WTC11 (cell line): ENCODE measurements around the gene PIGS. TPM values are rescaled to one million over a fixed set of nuclear protein-coding genes. Genes with fewer than 3 reads are reported as not detected.

Experiments used
- ATAC-seq: fragments of 200-7000 bp; cut with Tn5 transposase; 2 replicates; pipeline ENCODE4 v1.10.0; 2021; ENCODE audit warnings: mild to moderate bottlenecking, moderate library complexity
- CTCF ChIA-PET: fragments of 300-600 bp; sonication (Branson Sonifier 250); formaldehyde crosslinking; loops from one replicate; lab custom pipeline; 2021; ENCODE audit warnings: antibody characterized with exemption; lab: Charles Lee
- POLR2A ChIA-PET: fragments of 350-600 bp; sonication (Branson Sonifier 250); formaldehyde crosslinking; loops from one replicate; lab custom pipeline; 2021; ENCODE audit warnings: antibody characterized with exemption; lab: Charles Lee
- DNase-seq: peaks from one replicate; pipeline ENCODE4 v3.0.0; 2021; ENCODE audit warnings: low spot score
- H3K27ac Mint-ChIP-seq: 2 replicates; pipeline ENCODE4 v1.8.0; 2021; ENCODE audit warnings: mixed read lengths
- H3K27me3 Mint-ChIP-seq: 2 replicates; pipeline ENCODE4 v1.8.0; 2021; ENCODE audit warnings: low read depth, mild to moderate bottlenecking, moderate library complexity, mixed read lengths
- H3K36me3 Mint-ChIP-seq: 2 replicates; pipeline ENCODE4 v1.8.0; 2021; ENCODE audit warnings: mixed read lengths
- H3K4me1 Mint-ChIP-seq: 2 replicates; pipeline ENCODE4 v1.8.0; 2022; ENCODE audit warnings: mixed read lengths
- H3K4me3 Mint-ChIP-seq: 2 replicates; pipeline ENCODE4 v1.8.0; 2021; ENCODE audit warnings: mild to moderate bottlenecking, moderate library complexity, mixed read lengths
- H3K9me3 Mint-ChIP-seq: 2 replicates; pipeline ENCODE4 v1.8.0; 2021; ENCODE audit warnings: mixed read lengths
- FOXP1 ChIP-seq: sonication (generic); formaldehyde crosslinking; IDR thresholded peaks from 2 replicates; pipeline ENCODE4 v1.8.0; 2022; ENCODE audit warnings: missing genetic modification reagents, mild to moderate bottlenecking, moderate library complexity, borderline replicate concordance
- GTF2I ChIP-seq: fragments of 250-450 bp; sonication (Bioruptor Pico); conservative IDR thresholded peaks from 2 replicates; pipeline ENCODE4 v1.4.0; 2021; ENCODE audit warnings: mild to moderate bottlenecking
- JAZF1 ChIP-seq: fragments of 250-450 bp; sonication (Bioruptor Pico); IDR thresholded peaks from 2 replicates; pipeline ENCODE4 v1.9.0; 2021; ENCODE audit warnings: moderate library complexity, mild to moderate bottlenecking, inconsistent platforms
- MXD4 ChIP-seq: fragments of 250-450 bp; sonication (Bioruptor Pico); IDR thresholded peaks from 2 replicates; pipeline ENCODE4 v1.8.0; 2021; ENCODE audit warnings: mild to moderate bottlenecking, moderate library complexity, borderline replicate concordance
- SMAD3 ChIP-seq: sonication (generic); formaldehyde crosslinking; IDR thresholded peaks from 2 replicates; pipeline ENCODE4 v1.8.0; 2022; ENCODE audit warnings: missing genetic modification reagents, mild to moderate bottlenecking, borderline replicate concordance
- TP53 ChIP-seq: sonication (generic); formaldehyde crosslinking; IDR thresholded peaks from 2 replicates; pipeline ENCODE4 v1.8.1; 2023; ENCODE audit warnings: mild to moderate bottlenecking, missing genetic modification reagents
- ZNF232 ChIP-seq: sonication (generic); formaldehyde crosslinking; IDR thresholded peaks from 2 replicates; pipeline ENCODE4 v1.8.0; 2022; ENCODE audit warnings: mild to moderate bottlenecking, missing genetic modification reagents
- ZNF263 ChIP-seq: sonication (generic); formaldehyde crosslinking; IDR thresholded peaks from 2 replicates; pipeline ENCODE4 v1.8.1; 2022; ENCODE audit warnings: low read depth, mild to moderate bottlenecking, moderate library complexity, missing genetic modification reagents
- total RNA-seq: library from RNA; stranded (reverse); gene quantifications from 3 replicates; pipeline ENCODE4 v1.2.3, GENCODE V29; 2021
- TF ChIP-seq, protein P1 (sequence below): sonication (generic); formaldehyde crosslinking; IDR thresholded peaks from 2 replicates; pipeline ENCODE4 v1.8.1; 2022; ENCODE audit warnings: mild to moderate bottlenecking, moderate library complexity, missing genetic modification reagents
- TF ChIP-seq, protein P2 (sequence below): sonication (generic); formaldehyde crosslinking; IDR thresholded peaks from 2 replicates; pipeline ENCODE4 v1.8.1; 2023; ENCODE audit warnings: mild to moderate bottlenecking, missing genetic modification reagents, borderline replicate concordance
- TF ChIP-seq, protein P3 (sequence below): fragments of 250-450 bp; sonication (Bioruptor Pico); IDR thresholded peaks from 2 replicates; pipeline ENCODE4 v1.8.0; 2021; ENCODE audit warnings: mild to moderate bottlenecking
- TF ChIP-seq, protein P4 (sequence below): sonication (generic); formaldehyde crosslinking; IDR thresholded peaks from 2 replicates; pipeline ENCODE4 v1.8.0; 2022; ENCODE audit warnings: mild to moderate bottlenecking, missing genetic modification reagents
- TF ChIP-seq, protein P5 (sequence below): sonication (generic); formaldehyde crosslinking; conservative IDR thresholded peaks from 2 replicates; pipeline ENCODE4 v1.8.1; 2023; ENCODE audit warnings: mild to moderate bottlenecking, low read depth, missing genetic modification reagents, moderate library complexity
- TF ChIP-seq, protein P6 (sequence below): fragments of 250-450 bp; sonication (Bioruptor Pico); IDR thresholded peaks from 2 replicates; pipeline ENCODE4 v1.9.0; 2021; ENCODE audit warnings: mild to moderate bottlenecking

The PIGS gene
- total RNA-seq, 1 experiment from 2014 or later, result 50.6 TPM

DNA sequence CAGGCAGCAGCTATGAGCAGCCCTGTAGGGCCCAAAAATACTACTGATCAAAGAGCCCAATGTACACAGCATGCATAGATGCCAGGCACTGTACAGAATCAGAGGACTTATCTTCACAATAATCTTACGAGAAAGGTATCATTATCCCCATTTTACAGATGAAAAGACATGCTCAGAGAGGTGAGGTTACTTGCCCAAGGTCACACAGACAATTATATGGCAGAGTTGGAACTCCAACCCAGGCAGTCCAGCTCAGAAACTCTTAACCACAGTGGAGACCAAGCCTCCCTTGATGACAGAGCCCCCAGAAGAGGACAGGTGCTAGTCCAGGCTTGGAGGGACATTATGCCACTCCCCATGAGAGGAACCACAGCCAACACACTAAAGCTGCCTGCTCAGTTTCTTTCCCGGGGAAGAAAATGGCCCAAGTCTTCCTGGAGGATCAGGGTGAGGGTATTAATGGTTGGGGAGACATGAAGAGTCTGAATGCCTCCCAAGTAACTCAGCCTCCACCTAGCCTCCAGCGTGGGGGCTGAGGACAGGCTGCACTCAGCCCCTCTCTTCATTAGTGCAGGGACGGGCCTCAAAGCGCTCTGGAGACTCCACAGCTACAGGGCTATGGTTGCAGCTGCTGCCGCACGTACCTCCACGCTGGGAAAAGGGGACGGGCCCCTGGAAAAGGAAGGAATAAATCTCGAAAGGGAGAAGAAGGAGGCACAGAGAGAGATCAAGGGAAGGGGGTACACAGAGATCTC lies 19.7 kb downstream of the PIGS start:
- TF ChIP-seq JAZF1 (CRISPR knock-in tag), result no peak
- TF ChIP-seq, protein P1, sequence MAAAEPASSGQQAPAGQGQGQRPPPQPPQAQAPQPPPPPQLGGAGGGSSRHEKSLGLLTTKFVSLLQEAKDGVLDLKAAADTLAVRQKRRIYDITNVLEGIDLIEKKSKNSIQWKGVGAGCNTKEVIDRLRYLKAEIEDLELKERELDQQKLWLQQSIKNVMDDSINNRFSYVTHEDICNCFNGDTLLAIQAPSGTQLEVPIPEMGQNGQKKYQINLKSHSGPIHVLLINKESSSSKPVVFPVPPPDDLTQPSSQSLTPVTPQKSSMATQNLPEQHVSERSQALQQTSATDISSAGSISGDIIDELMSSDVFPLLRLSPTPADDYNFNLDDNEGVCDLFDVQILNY (CRISPR knock-in tag), result no peak
- no peak for TF ChIP-seq FOXP1 (CRISPR knock-in tag)
- TF ChIP-seq, all 79 proteins: peak for 0
- CTCF ChIA-PET, result interaction anchor here (0.6 to 2.1 kb wide), 9 partner anchors 11 to 143 kb away, joined by 3 to 8 read pairs (median 4); partner anchors contain the start of genes ALDOC and PIGS
- Mint-ChIP-seq H3K9me3 (no peaks in the 10 kb centered on the region), H3K4me3 (peak overlapping the region; percentile 97), H3K27ac (no peak overlapping the region; the same call in 1 of the 2 replicates), H3K27me3 (no peaks in the 10 kb centered on the region), H3K36me3 (peaks cover 27% of the 10 kb centered on the region), H3K4me1 (peaks cover 23% of the 10 kb centered on the region)
- ATAC-seq (peak; percentile 2; the same call in 1 of the 2 replicates), DNase-seq (no peak)
- POLR2A ChIA-PET, result interaction anchor here (0.6 to 1.0 kb wide), 2 partner anchors 160 to 216 kb away, joined by 3 to 5 read pairs; partner anchors contain the start of genes IFT20, PROCA1 and TNFAIP1

DNA sequence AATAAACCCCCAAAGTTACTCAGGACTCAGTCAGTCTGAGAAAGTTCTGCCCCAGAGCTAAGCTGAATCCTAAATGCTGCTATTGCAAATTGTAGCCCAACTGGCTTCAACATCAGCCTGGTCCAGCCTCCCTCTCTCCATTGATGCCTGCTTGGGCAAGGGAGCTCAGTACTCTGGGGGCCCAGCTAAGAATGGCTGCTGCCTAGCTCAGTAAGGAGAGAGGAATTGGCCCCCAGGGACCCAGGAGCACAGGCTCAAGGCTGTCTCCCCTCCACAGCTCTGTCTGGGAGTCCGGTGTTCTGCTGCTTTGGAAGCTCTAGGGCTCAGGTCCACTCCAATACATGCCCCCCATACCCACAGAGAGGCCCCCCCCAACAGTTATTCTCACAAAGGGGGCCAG lies 20.5 kb downstream of the PIGS start:
- TF ChIP-seq SMAD3 (CRISPR knock-in tag) (no peak), TP53 (CRISPR knock-in tag) (no peak), FOXP1 (CRISPR knock-in tag) (no peak), ZNF232 (CRISPR knock-in tag) (no peak), GTF2I (no peak), MXD4 (CRISPR knock-in tag) (no peak), ZNF263 (no peak)
- TF ChIP-seq, protein P2, sequence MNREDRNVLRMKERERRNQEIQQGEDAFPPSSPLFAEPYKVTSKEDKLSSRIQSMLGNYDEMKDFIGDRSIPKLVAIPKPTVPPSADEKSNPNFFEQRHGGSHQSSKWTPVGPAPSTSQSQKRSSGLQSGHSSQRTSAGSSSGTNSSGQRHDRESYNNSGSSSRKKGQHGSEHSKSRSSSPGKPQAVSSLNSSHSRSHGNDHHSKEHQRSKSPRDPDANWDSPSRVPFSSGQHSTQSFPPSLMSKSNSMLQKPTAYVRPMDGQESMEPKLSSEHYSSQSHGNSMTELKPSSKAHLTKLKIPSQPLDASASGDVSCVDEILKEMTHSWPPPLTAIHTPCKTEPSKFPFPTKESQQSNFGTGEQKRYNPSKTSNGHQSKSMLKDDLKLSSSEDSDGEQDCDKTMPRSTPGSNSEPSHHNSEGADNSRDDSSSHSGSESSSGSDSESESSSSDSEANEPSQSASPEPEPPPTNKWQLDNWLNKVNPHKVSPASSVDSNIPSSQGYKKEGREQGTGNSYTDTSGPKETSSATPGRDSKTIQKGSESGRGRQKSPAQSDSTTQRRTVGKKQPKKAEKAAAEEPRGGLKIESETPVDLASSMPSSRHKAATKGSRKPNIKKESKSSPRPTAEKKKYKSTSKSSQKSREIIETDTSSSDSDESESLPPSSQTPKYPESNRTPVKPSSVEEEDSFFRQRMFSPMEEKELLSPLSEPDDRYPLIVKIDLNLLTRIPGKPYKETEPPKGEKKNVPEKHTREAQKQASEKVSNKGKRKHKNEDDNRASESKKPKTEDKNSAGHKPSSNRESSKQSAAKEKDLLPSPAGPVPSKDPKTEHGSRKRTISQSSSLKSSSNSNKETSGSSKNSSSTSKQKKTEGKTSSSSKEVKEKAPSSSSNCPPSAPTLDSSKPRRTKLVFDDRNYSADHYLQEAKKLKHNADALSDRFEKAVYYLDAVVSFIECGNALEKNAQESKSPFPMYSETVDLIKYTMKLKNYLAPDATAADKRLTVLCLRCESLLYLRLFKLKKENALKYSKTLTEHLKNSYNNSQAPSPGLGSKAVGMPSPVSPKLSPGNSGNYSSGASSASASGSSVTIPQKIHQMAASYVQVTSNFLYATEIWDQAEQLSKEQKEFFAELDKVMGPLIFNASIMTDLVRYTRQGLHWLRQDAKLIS, result no peak
- TF ChIP-seq, protein P3, sequence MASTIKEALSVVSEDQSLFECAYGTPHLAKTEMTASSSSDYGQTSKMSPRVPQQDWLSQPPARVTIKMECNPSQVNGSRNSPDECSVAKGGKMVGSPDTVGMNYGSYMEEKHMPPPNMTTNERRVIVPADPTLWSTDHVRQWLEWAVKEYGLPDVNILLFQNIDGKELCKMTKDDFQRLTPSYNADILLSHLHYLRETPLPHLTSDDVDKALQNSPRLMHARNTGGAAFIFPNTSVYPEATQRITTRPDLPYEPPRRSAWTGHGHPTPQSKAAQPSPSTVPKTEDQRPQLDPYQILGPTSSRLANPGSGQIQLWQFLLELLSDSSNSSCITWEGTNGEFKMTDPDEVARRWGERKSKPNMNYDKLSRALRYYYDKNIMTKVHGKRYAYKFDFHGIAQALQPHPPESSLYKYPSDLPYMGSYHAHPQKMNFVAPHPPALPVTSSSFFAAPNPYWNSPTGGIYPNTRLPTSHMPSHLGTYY (CRISPR knock-in tag), result no peak
- TF ChIP-seq, protein P4, sequence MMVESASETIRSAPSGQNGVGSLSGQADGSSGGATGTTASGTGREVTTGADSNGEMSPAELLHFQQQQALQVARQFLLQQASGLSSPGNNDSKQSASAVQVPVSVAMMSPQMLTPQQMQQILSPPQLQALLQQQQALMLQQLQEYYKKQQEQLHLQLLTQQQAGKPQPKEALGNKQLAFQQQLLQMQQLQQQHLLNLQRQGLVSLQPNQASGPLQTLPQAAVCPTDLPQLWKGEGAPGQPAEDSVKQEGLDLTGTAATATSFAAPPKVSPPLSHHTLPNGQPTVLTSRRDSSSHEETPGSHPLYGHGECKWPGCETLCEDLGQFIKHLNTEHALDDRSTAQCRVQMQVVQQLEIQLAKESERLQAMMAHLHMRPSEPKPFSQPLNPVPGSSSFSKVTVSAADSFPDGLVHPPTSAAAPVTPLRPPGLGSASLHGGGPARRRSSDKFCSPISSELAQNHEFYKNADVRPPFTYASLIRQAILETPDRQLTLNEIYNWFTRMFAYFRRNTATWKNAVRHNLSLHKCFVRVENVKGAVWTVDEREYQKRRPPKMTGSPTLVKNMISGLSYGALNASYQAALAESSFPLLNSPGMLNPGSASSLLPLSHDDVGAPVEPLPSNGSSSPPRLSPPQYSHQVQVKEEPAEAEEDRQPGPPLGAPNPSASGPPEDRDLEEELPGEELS, result no peak
- TF ChIP-seq, protein P5, sequence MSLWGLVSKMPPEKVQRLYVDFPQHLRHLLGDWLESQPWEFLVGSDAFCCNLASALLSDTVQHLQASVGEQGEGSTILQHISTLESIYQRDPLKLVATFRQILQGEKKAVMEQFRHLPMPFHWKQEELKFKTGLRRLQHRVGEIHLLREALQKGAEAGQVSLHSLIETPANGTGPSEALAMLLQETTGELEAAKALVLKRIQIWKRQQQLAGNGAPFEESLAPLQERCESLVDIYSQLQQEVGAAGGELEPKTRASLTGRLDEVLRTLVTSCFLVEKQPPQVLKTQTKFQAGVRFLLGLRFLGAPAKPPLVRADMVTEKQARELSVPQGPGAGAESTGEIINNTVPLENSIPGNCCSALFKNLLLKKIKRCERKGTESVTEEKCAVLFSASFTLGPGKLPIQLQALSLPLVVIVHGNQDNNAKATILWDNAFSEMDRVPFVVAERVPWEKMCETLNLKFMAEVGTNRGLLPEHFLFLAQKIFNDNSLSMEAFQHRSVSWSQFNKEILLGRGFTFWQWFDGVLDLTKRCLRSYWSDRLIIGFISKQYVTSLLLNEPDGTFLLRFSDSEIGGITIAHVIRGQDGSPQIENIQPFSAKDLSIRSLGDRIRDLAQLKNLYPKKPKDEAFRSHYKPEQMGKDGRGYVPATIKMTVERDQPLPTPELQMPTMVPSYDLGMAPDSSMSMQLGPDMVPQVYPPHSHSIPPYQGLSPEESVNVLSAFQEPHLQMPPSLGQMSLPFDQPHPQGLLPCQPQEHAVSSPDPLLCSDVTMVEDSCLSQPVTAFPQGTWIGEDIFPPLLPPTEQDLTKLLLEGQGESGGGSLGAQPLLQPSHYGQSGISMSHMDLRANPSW (CRISPR knock-in tag), result no peak
- TF ChIP-seq, protein P6, sequence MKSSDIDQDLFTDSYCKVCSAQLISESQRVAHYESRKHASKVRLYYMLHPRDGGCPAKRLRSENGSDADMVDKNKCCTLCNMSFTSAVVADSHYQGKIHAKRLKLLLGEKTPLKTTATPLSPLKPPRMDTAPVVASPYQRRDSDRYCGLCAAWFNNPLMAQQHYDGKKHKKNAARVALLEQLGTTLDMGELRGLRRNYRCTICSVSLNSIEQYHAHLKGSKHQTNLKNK (CRISPR knock-in tag), result no peak
- TF ChIP-seq, all 79 proteins: peak for 0
- H3K9me3 Mint-ChIP-seq, result no peaks in the 10 kb centered on the region
- H3K4me3 Mint-ChIP-seq, result peak overlapping the region; percentile 97

More for the DNA sequence above, 20.5 kb downstream of the PIGS start:
- peaks cover 24% of the 10 kb centered on the region for H3K4me1 Mint-ChIP-seq
- no peak for ATAC-seq
- POLR2A ChIA-PET, result interaction anchor here (0.6 to 1.0 kb wide), 2 partner anchors 161 to 215 kb away, joined by 3 to 5 read pairs; partner anchors contain the start of genes IFT20, PROCA1 and TNFAIP1
- no peak for DNase-seq
- H3K27me3 Mint-ChIP-seq, result no peaks in the 10 kb centered on the region
- CTCF ChIA-PET, result interaction anchor here (0.7 to 2.1 kb wide), 7 partner anchors 10 to 143 kb away, joined by 3 to 8 read pairs (median 5); partner anchors contain the start of genes ALDOC and PIGS
- H3K36me3 Mint-ChIP-seq, result peaks cover 19% of the 10 kb centered on the region
- H3K27ac Mint-ChIP-seq, result no peak overlapping the region
